GM19467 (cell line): ENCODE data around the gene LHX3.
"Not testable (repeated sequence)": the region's sequence is repeated elsewhere in the genome, so short reads cannot be mapped to it uniquely, and the experiment has no call there.

Experiments used
- ATAC-seq: cut with Tn5 transposase; IDR thresholded peaks from one replicate; pipeline ENCODE4 v1.9.1; 2021; ENCODE audit warnings: mild to moderate bottlenecking, moderate library complexity; ENCODE audit not compliant: unreplicated experiment

LHX3 gene

DNA sequence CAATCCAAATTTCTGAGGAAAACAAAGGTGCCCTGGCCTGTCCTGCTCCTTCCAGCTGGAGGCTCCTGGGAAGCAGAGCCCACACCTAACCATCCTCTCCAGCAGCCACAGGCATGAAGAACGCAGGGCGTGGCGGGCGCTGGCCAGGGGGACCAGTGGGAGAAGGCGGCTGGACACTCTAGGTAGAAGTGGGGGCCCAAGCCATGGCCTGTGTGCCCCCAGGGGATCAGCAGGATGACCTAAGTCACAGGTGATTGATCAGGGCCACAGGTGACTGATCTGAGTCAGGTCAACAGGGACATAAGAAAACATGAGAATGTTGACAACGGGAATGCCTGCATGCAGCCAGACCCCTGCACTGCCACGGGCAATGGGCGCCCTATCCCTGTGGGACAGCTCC is 37.3 kb upstream of the LHX3 start:
- no peak for ATAC-seq

DNA sequence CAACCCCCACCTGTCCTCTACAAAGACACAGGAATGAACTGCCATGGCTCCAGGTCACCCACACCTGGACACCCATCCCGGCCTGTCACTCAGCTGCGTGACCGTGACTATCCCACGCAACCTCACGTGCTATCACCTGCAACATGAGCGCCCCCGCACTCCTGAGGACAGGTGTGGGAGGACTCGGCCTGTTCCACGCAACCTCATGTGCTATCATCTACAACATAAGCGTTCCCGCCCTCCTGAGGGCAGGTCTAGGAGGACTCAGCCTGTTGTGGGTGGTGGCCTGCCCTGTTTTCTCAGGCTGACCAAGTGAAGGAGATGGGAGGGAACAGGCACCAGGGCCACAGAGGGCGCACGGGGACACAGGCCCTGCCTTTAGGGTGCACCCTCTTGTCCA is 36.6 kb upstream of the LHX3 start:
- no peak for ATAC-seq

DNA sequence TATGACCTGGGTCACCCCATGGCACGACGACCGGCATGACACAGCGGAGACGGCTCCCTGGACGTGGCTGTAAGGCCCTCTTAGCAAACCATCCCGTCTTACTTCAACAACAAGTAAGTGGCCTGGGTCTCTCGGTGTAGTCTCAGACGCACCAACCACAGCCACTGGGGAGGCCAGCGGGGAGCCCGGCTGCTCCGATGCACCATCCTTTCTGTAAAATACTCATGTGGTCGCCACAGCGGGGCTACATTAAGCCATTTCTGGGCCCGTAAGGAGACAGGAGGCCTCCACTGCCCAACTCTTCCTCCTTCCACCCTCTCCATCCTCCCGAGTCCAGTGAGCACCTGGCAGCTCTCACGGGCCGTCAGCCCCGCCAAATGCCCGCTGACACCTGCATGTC is 36.0 kb upstream of the LHX3 start:
- no peak for ATAC-seq

DNA sequence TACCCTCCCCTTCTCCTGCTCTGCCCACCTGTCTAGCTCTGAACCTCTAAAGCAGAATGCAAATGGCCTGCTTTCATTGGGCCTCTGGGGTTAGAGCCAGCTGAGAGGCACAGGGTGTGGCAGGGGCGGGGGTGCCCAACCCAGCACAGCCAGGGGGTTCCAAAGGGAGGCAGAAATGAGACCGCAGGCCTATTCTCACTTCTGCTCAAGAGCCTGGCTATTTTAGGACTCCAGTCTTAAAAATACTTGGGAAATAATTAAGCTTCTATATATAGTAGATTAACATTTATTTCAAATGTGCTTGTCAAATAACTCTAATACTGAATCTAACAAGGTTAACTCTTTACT is 35.0 kb upstream of the LHX3 start:
- no peak for ATAC-seq

DNA sequence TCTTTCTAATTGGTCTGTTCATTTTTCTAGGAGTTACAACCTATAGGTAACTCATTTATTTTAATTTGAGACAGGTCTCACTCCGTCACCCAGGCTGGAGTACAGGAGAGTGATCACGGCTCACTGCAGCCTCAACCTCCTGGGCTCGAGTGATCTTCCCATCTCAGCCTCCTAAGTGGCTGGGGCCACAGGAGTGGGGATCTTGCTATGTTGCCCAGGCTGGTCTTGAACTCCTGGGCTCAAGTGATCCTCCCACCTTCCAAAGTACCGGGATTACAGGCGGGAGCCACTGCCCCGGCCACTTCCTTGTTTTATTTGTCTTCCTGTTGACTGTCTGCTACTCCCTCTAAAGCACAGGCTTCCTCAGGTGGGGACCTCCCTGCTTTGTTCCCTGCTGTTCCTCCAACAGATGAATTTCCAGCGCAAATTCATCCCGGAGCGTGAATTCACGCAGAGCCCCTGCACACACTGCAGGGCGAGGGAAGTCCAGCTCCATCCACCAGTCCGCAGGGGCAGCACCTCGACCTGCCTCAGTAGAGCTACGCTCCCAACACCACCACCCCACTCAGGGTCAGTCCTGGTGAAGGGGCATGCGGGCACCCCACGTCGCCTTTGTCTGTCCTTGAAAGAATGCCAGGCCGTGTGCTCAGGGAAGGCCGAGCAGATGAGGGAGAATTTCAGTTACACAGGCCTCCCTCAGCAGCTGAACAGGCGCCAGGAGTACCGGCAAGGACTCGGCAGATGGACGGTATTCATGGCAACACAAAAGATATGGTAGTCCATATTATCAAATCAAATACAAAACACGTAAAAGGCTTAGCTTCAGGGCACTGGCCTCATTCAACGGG is 34.4 kb upstream of the LHX3 start:
- no peak for ATAC-seq

DNA sequence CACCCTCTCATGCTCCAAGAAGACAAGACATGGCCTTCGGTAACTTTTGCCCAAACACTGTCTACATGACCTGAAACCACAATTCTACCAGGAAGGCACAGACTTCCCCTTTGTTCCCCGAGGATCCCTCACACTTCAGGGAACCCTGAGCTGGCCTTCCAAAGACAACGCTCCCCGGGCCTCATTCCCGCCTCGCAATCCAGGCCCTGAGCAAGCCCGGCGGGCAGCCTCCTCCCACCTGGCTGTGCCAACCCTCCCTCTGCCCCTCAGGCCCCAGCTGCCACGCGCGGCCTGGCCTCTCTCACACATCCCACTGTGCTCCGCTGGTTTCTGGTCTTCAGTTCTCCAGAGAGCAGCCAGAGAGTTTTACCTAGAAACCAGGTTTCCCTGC is 33.4 kb upstream of the LHX3 start:
- ATAC-seq = no peak

DNA sequence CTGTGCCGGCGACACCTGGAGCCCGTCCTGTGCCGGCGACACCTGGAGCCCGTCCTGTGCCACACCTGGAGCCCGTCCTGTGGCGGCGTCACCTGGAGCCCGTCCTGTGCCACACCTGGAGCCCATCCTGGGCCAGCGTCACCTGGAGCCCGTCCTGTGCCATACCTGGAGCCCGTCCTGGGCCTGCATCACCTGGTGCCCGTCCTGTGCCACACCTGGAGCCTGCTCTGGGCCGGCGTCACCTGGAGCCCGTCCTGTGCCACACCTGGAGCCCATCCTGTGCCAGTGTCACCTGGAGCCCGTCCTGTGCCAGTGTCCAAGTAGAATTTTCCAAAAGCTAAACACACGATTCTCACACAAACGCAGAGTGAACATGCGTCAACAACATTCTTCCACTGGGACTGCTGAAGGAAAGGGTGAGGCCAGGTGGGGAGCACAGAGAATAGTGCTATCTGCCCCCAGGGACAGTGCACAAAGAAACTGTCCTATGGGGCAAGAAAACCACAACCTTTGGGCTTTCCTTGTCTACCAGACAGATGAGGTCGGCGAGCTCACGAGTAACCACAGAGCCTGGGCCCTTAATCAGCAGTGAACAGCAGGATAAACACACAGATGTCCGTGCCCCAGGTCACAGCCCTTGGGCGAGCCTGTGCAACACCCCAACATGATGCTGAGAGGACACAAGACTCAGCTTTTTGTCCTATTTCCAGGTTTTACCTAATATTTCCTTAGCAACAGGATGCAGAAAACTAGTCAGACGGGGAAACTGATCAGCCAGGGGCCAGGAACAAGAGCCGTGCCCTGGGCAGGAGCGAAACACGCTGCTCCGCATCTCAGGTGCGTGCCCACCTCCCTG is 32.8 kb upstream of the LHX3 start:
- no peak for ATAC-seq

DNA sequence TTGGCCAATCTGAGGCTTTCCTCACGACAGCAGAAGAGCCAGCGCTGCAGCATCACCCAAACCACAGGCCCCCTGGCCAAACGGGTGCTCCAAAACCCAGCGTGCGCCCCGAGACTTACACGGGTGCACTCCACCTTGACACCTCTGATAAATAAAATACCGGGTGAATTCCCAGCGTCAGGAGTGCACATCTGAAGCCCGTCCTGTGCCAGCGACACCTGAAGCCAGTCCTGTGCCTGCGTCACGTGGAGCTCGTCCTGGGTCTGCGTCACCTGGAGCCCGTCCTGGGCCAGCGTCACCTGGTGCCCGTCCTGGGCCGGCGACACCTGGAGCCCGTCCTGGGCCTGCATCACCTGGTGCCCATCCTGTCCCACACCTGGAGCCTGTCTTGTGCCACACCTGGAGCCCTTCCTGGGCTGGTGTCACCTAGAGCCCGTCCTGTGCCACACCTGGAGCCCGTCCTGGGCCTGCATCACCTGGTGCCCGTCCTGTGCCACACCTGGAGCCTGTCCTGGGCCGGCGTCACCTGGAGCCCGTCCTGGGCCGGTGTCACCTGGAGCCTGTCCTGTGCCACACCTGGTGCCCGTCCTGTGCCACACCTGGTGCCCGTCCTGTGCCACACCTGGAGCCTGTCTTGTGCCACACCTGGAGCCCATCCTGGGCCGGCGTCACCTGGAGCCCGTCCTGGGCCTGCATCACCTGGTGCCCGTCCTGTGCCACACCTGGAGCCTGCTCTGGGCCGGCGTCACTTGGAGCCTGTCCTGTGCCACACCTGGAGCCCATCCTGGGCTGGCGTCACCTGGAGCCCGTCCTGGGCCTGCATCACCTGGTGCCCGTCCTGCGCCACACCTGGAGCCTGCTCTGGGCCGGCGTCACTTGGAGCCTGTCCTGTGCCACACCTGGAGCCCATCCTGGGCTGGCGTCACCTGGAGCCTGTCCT is 31.8 kb upstream of the LHX3 start:
- not testable (repeated sequence) for ATAC-seq

DNA sequence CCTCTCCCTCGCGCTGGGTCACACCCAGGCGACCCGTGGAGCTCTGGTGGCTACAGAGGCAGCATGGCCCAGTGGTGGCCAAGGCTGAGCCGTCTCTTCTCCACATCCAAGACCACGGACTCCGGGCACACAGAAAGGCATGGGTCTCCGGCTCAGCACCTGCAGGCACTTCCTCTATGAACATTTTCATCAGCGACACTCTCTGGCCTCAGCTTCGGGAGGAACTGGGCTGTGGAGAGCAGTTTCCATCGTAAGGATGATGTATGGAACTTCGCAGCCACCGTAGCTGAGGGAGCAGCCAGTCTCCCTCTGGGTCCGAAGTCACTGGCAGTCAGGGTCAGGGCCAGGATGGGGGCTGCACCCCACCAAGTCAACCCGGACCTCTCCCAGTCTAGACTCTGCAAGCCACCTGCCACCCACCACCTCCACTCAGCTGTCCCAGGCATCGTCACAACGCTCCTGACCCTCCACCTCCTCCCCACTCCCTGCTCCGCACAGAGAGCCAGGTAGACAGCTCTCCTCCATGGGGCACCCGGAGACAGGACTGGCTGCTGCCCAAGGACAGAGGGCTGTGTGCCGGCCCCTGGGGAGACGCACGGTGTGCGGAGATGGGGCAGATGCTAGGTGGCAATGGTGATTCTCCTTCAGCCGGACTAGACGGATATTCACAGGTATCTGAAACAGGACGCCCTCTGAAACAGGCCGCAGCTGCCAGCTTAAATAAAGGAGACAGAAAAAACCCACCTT is 31.0 kb upstream of the LHX3 start:
- ATAC-seq = no peak

DNA sequence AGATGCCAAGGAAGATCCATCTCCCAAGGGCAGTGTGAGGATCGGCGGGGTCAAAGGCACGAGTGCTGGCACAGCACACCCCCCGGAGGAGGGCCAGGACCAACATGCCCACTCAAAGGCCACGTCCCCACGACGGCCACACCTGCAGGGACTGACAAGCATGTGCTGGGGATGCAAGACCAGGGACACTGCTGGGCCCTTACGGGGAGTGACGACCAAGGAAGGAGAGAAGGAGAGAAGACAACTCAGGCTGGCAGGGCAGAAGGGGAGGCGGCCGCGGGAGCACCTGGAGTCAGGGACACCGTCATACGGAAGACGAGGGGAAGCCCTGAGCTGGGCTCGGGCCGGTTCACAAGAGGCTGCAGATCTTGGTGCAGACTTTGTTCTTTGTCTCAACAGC is 30.2 kb upstream of the LHX3 start:
- ATAC-seq = no peak

DNA sequence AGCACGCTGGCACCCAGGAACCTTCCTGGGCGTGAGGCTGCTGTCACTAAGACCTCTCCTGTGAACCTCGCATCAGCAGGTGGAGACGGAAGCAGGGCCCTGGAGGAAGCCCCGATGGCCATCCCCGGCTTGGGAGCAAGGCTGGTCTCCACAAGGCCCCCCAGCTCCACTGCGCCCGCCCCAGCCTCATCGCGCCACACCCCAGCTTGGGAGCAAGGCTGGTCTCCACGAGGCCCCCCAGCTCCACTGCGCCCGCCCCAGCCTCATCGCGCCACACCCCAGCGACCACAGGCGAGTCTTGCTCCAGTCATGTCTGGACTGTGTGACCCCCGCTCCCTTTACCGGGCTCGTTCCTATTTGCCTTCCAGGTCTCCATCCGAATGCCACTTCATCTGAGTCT is 29.7 kb upstream of the LHX3 start:
- no peak for ATAC-seq

DNA sequence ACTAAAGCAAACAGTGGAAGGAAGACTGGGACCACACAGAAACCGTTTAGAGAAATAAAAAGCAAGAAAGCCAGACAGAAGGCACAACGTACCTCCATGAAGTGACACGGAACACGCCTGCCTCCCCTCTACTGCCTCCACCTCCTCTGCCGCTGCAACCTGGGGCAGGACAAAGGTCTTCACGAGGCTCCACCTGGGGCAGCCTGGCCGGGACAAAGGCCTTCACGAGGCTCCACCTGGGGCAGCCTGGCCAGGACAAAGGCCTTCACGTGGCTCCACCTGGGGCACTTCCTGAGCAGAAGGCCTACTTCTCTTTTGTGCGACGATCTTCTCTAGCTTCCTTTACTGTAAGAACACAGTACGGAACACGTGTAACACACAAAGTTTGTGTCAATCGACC is 28.9 kb upstream of the LHX3 start:
- no peak for ATAC-seq

DNA sequence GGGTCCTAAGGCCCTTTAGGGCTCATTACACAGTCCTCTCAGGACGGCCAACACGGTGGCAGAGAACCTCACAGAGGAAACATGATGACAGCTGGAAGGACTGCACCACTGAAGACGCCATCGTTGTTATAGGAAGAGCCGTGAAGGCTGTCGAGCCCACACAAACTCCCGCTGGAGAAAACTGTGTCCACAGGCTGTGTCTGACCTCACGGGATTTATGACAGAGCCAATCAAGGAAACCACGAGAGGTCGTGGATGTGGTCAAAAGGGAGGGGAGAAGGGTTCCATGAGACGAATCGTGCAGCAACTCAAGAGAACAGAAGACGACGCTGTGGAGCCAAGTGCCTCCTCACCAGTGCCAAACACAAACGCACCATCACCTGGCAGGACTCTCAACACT is 28.5 kb upstream of the LHX3 start:
- ATAC-seq = no peak

DNA sequence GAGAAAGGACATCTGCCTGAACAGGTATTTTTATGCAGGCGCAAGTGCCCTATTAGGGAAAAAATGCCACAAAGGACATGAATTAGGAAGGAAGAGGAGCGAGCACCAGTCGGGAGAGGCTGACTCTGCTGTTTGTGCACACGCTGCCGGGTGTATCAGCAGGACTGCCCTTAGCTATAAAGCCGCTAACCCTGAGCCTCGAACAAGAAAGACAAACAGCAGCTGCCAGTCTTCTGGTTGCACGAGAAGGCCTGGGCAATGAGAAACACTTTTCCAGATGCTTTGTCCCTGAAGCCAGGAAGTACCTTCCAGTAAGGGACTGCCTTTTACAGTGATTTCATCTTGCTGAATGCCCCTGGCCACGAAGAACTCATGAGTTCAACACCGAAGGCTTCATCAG is 28.0 kb upstream of the LHX3 start:
- no peak for ATAC-seq

DNA sequence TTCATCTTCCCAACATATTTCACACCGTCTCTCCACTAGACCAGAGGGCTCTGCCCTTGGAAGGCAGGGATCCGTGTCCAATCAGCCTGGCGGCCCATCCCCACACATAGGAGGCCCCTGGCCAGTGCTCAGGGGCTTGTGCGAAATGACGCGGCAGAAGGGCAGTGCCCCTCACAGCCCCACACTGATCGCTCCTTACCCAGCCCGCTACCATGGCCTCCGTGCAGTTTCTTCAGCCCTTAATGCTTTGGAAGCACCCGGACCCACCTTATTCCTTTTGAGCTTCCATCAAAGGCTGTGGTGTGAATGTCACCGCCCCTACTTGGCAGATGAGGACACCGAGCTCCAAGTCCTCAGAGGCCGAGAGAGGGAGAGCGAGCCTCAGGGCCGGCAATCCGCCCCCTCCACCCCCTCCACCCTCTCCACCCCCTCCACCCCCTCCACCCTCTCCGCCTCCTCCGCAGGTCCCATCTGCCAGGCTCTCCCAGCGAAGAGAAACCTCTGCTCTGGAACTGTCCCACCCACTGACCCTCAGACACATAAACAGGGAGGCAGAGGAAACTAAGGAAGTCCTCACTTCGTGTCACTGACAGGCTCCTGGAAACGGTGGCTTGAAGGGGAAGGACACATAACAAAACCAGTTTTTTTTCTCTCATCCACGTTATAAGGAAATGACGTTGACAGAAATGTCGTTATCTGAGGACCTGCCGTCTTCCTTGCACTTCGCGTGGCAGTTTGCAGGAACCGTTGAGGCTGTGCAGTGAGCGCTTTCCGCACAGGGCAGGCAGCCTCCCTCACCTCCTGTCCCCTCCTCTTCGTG is 26.8 kb upstream of the LHX3 start:
- no peak for ATAC-seq

DNA sequence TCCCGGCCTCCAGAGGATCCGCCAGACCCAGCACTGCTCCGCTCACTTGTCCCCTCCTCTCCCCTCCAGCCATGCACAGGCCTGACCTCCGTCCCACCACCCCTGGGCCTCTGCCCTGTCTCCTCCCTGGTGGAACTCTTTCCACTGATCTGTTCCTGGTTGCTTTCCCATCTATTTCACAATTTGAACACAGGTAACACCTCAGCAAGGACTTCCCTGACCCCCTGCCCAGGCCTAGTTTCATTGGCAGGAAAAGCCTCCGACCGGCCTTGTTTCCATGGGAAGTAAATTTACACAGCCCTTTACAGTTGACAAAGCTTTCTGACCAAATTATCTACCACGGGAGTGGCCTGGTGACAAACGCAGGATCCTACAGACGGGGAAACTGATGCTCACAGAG is 25.8 kb upstream of the LHX3 start:
- ATAC-seq = no peak

DNA sequence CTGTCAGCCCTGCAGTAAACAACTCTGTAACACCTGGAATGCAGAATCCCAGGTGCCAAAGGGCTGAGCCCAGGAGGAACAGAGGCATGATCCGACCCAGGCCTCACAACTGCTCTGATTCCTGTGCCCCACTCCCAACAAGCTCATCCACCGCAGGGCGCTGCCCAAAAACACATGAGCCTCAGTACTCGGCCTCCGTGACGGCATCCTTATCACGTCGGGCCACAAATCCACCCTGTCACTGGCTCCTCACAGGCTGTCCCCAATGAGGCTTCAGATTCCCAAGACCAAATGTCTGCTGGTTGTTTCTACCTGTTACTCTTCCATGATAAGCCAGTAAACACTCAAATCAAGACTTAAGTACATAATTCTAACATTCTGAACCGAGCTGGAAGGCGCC is 25.4 kb upstream of the LHX3 start:
- no peak for ATAC-seq

DNA sequence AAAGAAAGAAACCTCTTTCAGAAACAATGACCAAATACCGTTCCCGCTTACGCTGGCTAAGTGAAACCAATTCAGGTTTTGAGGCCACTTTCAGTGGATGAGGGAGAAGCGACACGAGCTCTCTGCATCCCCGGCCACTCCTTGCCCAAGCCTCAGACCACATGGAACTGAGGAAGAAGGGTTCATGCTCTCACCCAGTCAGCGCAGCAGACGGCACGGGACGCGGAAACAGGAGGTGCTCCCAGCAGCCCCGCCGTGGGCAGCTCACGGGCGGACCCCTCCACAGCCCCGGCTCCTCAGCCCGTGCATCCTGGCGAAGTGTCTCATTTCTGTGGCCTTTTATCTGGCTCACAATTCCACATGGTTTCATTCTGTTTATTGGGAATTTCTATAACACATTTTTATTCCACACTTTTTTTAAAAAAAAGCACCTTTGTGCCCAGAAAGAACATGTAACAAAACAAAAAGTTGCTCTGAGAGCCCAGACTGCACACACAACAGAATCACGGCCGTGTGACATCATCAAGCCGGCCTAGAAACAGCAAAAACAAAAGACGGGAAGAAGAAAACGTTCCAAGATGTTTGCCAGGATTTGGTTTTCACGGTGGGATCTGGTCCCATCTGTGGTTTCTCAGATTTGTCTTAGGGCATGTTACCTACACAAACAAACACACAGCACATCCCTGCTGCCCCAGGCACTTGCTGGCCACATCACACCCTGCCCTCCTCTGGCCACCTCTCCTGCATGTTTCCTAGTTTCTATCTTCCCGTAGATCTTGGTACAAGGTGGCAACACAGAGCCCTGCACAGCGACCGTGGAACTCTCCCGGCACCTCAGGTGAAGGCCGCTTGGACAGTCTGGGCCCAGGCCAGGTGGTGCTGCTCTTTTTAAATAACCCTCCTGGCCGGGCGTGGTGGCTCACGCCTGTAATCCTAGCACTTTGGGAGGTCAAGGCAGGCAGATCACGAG is 24.5 kb upstream of the LHX3 start:
- no peak for ATAC-seq
